GM23248 (cell line): Measurements from ENCODE around the gene FCN2.

Source experiments
- EZH2 ChIP-seq: fragments of 200-600 bp; sonication (generic); IDR thresholded peaks from 2 replicates; pipeline ENCODE4 v1.6.1; 2018; ENCODE audit warnings: antibody characterized with exemption, mild to moderate bottlenecking; ENCODE audit not compliant: insufficient read depth, poor library complexity, severe bottlenecking
- EZH2phosphoT487 ChIP-seq: fragments of 200-600 bp; sonication (generic); IDR thresholded peaks from 2 replicates; pipeline ENCODE4 v1.6.1; 2018; ENCODE audit warnings: antibody characterized with exemption, moderate library complexity, mild to moderate bottlenecking, low read depth; ENCODE audit not compliant: insufficient read depth

GRCh38 chr9:134895097-134895496 is 14.5 kb downstream of the FCN2 start:
- TF ChIP-seq EZH2phosphoT487 (no peak), EZH2 (no peak)
